Left ventricle myocardium inferior (tissue), 1 donor: ENCODE measurements around the gene ITGA4. TPM values are rescaled to one million over a fixed set of nuclear protein-coding genes. Genes with fewer than 3 reads are reported as not detected.
A peak's percentile ranks its signal among the peaks of the same experiment; 100 is the strongest.

Source experiments
- DNase-seq: peaks from one replicate; pipeline ENCODE4 v3.0.0-alpha.2; 2020
- H3K27ac ChIP-seq: fragments of 200-600 bp; replicated peaks from 2 replicates; pipeline ENCODE4 v1.8.0; 2021
- H3K27me3 ChIP-seq: fragments of 200-600 bp; 2 replicates; pipeline ENCODE4 v1.8.0; 2021; ENCODE audit warnings: low read depth
- H3K36me3 ChIP-seq: fragments of 200-600 bp; 2 replicates; pipeline ENCODE4 v1.8.0; 2021
- H3K4me1 ChIP-seq: fragments of 200-600 bp; 2 replicates; pipeline ENCODE4 v1.8.0; 2021
- H3K4me3 ChIP-seq: fragments of 200-600 bp; 2 replicates; pipeline ENCODE4 v1.8.0; 2021; ENCODE audit warnings: mild to moderate bottlenecking, moderate library complexity
- H3K9me3 ChIP-seq: fragments of 200-600 bp; replicated peaks from 2 replicates; pipeline ENCODE4 v1.8.0; 2021
- CTCF ChIP-seq: fragments of 200-600 bp; IDR thresholded peaks from 2 replicates; pipeline ENCODE4 v1.8.0; 2021; ENCODE audit warnings: antibody characterized with exemption, mild to moderate bottlenecking, borderline replicate concordance
- intact Hi-C: fragments of 100-400 bp; cut with micrococcal nuclease; formaldehyde crosslinking; loops from one replicate; pipeline ENCODE4 v1.11.0; 2022
- total RNA-seq: library from RNA; stranded (reverse); fragmentation: NEBNext Ultra II Directional; extraction: Animal tissue kit (Norgen Biotek cat#: 25700); gene quantifications from one replicate; pipeline ENCODE4 v1.2.1, GENCODE V29; 2021
- donor health status: DM: no; HTN: yes; CAD: no; lungs with severe emphysema.

ITGA4 gene
- total RNA-seq, 1 donor from 2014 or later, result 0.74 TPM

- no peaks in the 10 kb centered on the region for H3K9me3 ChIP-seq
- H3K27ac ChIP-seq, result no peak overlapping the region
- no peak for TF ChIP-seq CTCF
- no peaks in the 10 kb centered on the region for H3K36me3 ChIP-seq
- H3K4me1 ChIP-seq, result peaks cover 18% of the 10 kb centered on the region
- intact Hi-C loops, result no loop called here
- no peak for DNase-seq
- peaks cover 49% of the 10 kb centered on the region for H3K27me3 ChIP-seq
- H3K4me3 ChIP-seq, result no peak overlapping the region
Measured at GRCh38 chr2:181454686-181455450, 2.3 kb upstream of the ITGA4 start.

- peaks cover 49% of the 10 kb centered on the region for H3K27me3 ChIP-seq
- DNase-seq, result peak; percentile 36
- TF ChIP-seq CTCF, result no peak
- H3K27ac ChIP-seq, result peak overlapping the region; percentile 53
- intact Hi-C loops, result no loop called here
- peaks cover 18% of the 10 kb centered on the region for H3K4me1 ChIP-seq
- peak overlapping the region; percentile 66 for H3K4me3 ChIP-seq
- H3K36me3 ChIP-seq, result no peaks in the 10 kb centered on the region
- H3K9me3 ChIP-seq, result no peaks in the 10 kb centered on the region
Measured at GRCh38 chr2:181456660-181457120, 496 bp upstream of the ITGA4 start.

GRCh38 chr2:181457741-181458425 lies 697 bp downstream of the ITGA4 start:
- peaks cover 49% of the 10 kb centered on the region for H3K27me3 ChIP-seq
- DNase-seq, result peak; percentile 22
- intact Hi-C loops, result no loop called here
- peak overlapping the region; percentile 66 for H3K4me3 ChIP-seq
- no peak for TF ChIP-seq CTCF
- H3K4me1 ChIP-seq, result peaks cover 18% of the 10 kb centered on the region
- no peaks in the 10 kb centered on the region for H3K9me3 ChIP-seq
- H3K36me3 ChIP-seq, result no peaks in the 10 kb centered on the region
- peak overlapping the region; percentile 53 for H3K27ac ChIP-seq

- intact Hi-C loops, result no loop called here
- no peak for TF ChIP-seq CTCF
- no peak for DNase-seq
- no peaks in the 10 kb centered on the region for H3K9me3 ChIP-seq
- H3K36me3 ChIP-seq, result no peaks in the 10 kb centered on the region
- peaks cover 44% of the 10 kb centered on the region for H3K27me3 ChIP-seq
- H3K4me3 ChIP-seq, result peak overlapping the region; percentile 66
- H3K4me1 ChIP-seq, result peaks cover 18% of the 10 kb centered on the region
- no peak overlapping the region for H3K27ac ChIP-seq
Measured at GRCh38 chr2:181458871-181459270, 1.7 kb downstream of the ITGA4 start.

GRCh38 chr2:181459621-181460021 lies 2.4 kb downstream of the ITGA4 start:
- Histone ChIP-seq H3K9me3 (no peaks in the 10 kb centered on the region), H3K4me1 (peaks cover 18% of the 10 kb centered on the region), H3K4me3 (no peak overlapping the region), H3K36me3 (no peaks in the 10 kb centered on the region), H3K27ac (no peak overlapping the region), H3K27me3 (peaks cover 40% of the 10 kb centered on the region)
- no peak for TF ChIP-seq CTCF
- intact Hi-C loops, result no loop called here
- DNase-seq, result no peak
